T-helper 2 cell treated with Interferon-gamma antibody and Interleukin-4, amounts not matched to agents 100 ng/mL and 5 ng/mL, for 36 hours (primary cell): ENCODE measurements around the gene CYP3A5. TPM values are rescaled to one million over a fixed set of nuclear protein-coding genes. Genes with fewer than 3 reads are reported as not detected.

Experiments used
- intact Hi-C: fragments of 100-400 bp; cut with micrococcal nuclease; formaldehyde crosslinking; loops from one replicate; pipeline ENCODE4 v1.15.1; 2023
- total RNA-seq: library from RNA; stranded (reverse); gene quantifications from 2 replicates; pipeline ENCODE4 v1.2.3, GENCODE V29; 2022

The CYP3A5 gene
- total RNA-seq, 1 donor from 2014 or later: not detected

DNA sequence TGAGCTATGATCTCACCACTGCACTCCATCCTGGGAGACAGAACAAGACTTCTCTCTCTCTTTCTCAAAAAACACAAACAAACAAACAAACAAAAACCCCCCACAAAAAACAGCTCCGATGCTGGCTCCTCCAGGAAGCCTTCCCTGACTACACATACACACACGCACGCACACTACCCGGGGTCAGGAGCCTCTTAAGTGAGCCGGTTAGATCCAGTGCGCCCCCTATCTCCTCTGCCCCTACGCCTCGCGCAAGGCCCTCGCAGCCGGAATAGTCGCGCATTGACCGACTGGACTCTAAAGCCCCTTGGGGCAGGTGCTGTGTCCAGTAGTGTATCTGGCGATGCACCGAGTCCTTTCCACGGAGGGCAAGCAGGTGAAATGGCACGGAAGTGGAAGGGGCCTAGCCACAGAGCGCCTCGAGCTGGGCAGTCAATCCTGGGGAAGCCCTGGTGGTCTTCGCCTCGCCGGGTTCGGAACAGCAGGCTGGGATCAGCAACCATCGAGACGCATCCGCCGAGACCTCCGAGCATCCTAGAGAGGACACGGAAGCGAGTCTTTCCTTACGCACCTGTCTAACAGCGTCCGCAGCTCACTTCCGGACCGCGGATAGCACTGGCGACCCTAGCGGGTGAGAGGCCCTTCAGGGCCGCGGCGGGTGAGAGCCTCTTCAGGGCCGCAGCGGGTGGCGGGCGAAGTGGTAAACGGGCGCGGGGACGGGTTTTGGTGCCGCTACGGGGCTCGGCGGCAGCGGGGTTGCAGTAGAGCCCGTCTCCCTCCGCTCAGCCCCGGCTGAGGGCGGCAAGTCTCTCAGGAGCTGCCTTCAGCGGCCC is 63.2 kb downstream of the CYP3A5 start, which contains the start of gene ZSCAN25:
TSS of gene ZSCAN25 (plus strand) at position 588 of the 833 bp plus-strand sequence. CDS start 2,661 bp downstream, outside the sequence.
- intact Hi-C loops: loop anchor here (1.0 kb wide), 3 partner anchors 58 to 116 kb away; partner anchors contain the start of genes ZNF394 and ZNF655

DNA sequence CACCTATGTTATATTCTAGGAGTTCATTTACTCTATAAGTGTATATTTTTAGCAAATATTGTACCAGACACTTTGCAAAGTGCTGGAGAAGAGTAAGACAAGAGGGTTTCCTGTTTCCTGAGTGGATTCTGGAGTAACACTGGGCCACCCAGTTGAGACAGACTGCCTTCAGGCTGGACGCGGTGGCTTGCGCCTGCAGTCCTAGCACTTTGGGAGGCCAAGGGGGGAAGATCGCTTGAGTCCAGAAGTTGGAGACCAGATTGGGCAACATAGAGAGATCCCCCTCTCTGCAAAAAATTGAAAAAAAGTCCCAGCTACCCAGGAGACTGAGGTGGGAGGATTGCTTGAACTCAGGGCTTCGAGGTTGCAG is 63.8 kb downstream of the CYP3A5 start:
- intact Hi-C loops: loop anchor here (1.0 kb wide), 3 partner anchors 58 to 116 kb away; partner anchors contain the start of genes ZNF394 and ZNF655

GRCh38 chr7:99614495-99614894 is 65.3 kb downstream of the CYP3A5 start:
- intact Hi-C loops: no loop called here

DNA sequence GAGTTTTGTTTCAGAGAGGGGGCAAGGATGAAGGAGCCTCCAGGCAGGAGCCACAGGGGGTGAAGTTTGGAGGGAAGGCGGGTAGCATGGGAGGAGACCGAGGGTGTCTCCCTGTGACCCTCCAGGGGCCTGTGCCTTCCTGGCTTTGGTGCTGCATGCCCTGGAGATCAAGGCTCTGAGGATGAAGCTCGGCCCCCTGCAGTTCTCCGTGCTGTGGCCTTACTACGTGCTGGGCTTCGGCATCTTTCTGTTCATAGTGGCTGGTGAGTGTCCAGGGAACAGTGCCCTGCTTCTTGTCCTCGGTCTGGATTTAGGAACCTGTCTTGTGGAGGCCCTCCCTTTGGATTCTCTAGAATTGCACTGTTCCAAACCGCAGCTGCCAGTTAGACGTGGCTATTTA is 72.2 kb downstream of the CYP3A5 start:
- intact Hi-C loops: no loop called here

DNA sequence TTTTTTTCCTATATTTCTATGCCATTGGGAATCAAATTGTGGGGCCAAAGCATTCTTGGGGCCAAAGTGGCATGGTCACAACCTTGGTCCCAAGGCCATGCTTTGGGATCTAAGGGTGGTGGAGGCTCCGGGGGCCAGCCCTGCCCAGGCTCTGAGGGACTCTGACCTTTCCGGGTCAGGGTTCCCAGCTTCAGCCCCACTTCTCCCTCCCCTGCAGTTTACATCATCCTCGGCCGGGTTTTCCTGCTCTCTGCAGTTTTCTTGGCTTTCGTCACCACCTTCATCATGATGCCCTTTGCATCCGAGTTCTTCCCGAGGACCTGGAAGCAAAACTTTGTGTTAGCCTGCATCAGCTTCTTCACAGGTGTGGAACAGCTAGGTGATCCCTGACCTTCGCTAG is 73.3 kb downstream of the CYP3A5 start:
- intact Hi-C loops: no loop called here

DNA sequence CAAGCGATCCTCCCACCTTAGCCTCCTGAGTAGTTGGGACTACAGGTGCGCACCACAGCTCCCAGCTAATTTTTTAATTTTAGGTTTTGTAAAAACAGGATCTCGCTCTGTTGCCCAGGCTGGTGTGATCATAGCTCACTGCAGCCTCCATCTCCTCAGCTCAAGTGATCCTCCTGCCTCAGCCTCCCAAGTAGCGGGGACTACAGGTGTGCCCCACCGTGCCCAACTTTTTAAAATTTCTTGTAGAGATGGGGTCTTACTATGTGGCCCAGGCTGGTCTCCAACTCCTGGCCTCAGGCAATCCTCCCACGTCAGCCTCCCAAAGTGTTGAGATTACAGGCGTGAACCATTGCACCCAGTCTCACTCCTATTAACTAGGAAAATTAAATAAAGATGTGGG is 74.3 kb downstream of the CYP3A5 start:
- intact Hi-C loops: no loop called here

DNA sequence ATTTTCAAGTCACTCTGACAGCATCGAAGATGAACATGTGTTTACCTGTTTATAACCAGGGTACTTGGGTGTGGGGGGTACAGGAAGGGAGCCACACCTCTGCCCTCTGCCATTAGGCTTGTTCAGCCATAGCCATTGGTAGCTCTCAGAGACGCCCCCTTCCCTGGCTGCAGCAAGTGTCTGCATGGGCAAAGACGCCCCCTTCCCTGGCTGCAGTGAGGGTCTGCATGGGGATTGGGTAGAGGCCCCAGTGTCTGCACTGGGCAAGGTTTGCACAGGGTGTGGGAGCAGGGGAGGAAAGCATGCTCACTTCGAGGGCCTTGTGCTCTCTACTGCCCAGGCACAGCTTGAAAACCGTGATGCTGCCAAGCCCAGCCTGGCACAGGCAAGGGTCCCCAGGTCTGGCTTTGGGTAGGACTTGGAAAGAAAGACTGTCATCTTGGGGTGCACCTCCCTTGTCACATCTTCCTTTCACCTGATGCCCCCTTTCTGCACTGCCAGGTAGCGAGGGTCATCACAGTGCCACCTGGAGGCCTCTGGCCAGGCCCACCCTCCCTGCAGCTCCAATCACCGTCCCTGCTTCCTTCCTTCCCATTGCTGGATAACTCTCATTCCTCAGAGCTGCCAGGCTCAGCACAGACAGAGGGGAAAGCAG is 78.0 kb downstream of the CYP3A5 start:
- intact Hi-C loops: no loop called here

DNA sequence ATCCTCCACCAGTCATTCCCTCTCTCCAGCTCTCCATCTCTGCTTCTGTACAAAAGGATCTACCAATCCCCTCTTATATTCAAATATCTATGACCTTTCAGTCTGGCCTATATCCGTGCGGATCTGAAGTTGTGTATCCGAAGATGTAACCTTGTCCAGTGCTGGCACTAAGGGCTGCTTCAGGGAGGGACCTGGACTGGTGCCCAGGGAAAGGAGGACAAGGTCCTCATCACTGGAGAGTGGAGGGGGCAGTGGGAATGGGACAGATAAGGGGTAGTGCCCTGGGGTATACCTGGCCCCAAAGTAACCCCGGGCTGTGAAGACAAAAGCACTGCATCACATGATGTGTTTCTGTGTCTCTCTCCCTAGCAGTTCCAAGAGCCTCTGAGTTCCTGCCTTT is 80.0 kb downstream of the CYP3A5 start:
- intact Hi-C loops: no loop called here

Other genes starting within 250 kb of the CYP3A5 start
- gene PTCD1, start 241.2 kb downstream of the CYP3A5 start, total RNA-seq: 9.4 and 11.7 TPM in 2 replicates
- 69.2 and 72.8 TPM in 2 replicates for gene CPSF4, start 241.1 kb downstream of the CYP3A5 start, total RNA-seq
- 379 and 383 TPM in 2 replicates for gene ATP5MF, start 213.8 kb downstream of the CYP3A5 start, total RNA-seq
- gene ZNF789, start 207.1 kb downstream of the CYP3A5 start, total RNA-seq: 29.5 and 31.0 TPM in 2 replicates
- 47.7 and 48.5 TPM in 2 replicates for gene ZNF394, start 179.7 kb downstream of the CYP3A5 start, total RNA-seq
- gene ZKSCAN5, start 175.3 kb downstream of the CYP3A5 start, total RNA-seq: 11.4 and 11.6 TPM in 2 replicates
- gene FAM200A, start 127.9 kb downstream of the CYP3A5 start, total RNA-seq: 5.2 and 5.7 TPM in 2 replicates
- 89.8 and 94.6 TPM in 2 replicates for gene ZNF655, start 121.4 kb downstream of the CYP3A5 start, total RNA-seq
- 1.2 and 2.4 TPM in 2 replicates for gene TMEM225B, start 81.7 kb downstream of the CYP3A5 start, total RNA-seq
- gene ZSCAN25, start 63.0 kb downstream of the CYP3A5 start, total RNA-seq: 31.1 and 32.0 TPM in 2 replicates
- gene CYP3A7, start 55.2 kb upstream of the CYP3A5 start, total RNA-seq: not detected in 2 replicates
- gene CYP3A4, start 104.2 kb upstream of the CYP3A5 start, total RNA-seq: not detected in 2 replicates
- not detected in 2 replicates for gene CYP3A43, start 148.0 kb upstream of the CYP3A5 start, total RNA-seq
- gene OR2AE1, start 197.0 kb upstream of the CYP3A5 start, total RNA-seq: 0.30 TPM in 1 of 2 replicates, not detected in the other
- 27.3 and 28.3 TPM in 2 replicates for gene TRIM4, start 239.5 kb upstream of the CYP3A5 start, total RNA-seq
- 0.14 and 0.16 TPM in 2 replicates for gene GJC3, start 249.6 kb upstream of the CYP3A5 start, total RNA-seq